Activated T-cell treated with anti-CD3 and anti-CD28 coated beads, Interleukin-2, amount 50 U/mL, for 4 hours (primary cell): ENCODE results near the gene TMEM89. TPM values are rescaled to one million over a fixed set of nuclear protein-coding genes. Genes with fewer than 3 reads are reported as not detected.
A peak's percentile ranks its signal among the peaks of the same experiment; 100 is the strongest.

ENCODE experiments used
- ATAC-seq, 2 donors: fragments of 200-7000 bp; cut with Tn5 transposase; one replicate each; pipeline ENCODE4 v1.10.0; 2021
- DNase-seq: peaks from one replicate; pipeline ENCODE4 v3.0.0-alpha.2; 2020
- H3K27me3 Mint-ChIP-seq: one replicate; pipeline ENCODE4 v1.8.0; 2021; ENCODE audit warnings: low read depth, mixed read lengths
- H3K36me3 Mint-ChIP-seq: one replicate; pipeline ENCODE4 v1.8.0; 2022; ENCODE audit warnings: mixed read lengths; ENCODE audit not compliant: insufficient read depth
- H3K4me1 Mint-ChIP-seq: one replicate; pipeline ENCODE4 v1.8.0; 2021; ENCODE audit warnings: low read depth, mixed read lengths
- H3K4me3 Mint-ChIP-seq: one replicate; pipeline ENCODE4 v1.8.0; 2021; ENCODE audit warnings: mild to moderate bottlenecking, moderate library complexity, mixed read lengths
- H3K9me3 Mint-ChIP-seq: one replicate; pipeline ENCODE4 v1.8.0; 2021; ENCODE audit warnings: mixed read lengths
- total RNA-seq, 3 donors: library from RNA; stranded (reverse); gene quantifications; one replicate each; pipeline ENCODE4 v1.2.1, GENCODE V29; 2021

Gene TMEM89
- total RNA-seq, 3 donors from 2014 or later: not detected

GRCh38 chr3:48633743-48634142 lies 12.2 kb upstream of the TMEM89 start:
- Mint-ChIP-seq H3K4me3 (peak overlapping the region; percentile 86), H3K4me1 (peaks cover 11% of the 10 kb centered on the region), H3K27me3 (no peaks in the 10 kb centered on the region), H3K36me3 (peaks cover 5% of the 10 kb centered on the region), H3K9me3 (no peaks in the 10 kb centered on the region)
- DNase-seq (no peak), ATAC-seq (no peak)

DNA sequence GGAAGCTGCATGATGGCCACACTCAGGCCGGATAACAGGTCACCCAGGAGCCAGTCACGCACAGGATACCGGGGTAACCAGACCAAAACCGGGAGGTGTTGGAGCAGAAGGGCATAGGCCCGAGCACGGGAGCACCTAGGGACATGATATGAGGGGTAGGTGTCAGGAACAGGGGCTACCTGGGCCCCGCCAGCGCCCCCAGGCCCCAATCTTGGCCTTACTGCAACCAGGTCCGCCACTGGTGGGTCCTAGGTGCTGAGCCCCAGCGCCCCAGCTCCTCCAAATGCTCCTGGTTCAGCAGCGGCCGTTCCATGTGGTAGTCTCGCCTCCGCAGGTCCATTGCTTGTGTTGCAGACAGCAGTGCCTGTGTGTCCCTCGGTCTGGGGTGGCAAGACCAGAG lies 11.7 kb upstream of the TMEM89 start:
- ATAC-seq (no peak), DNase-seq (no peak)
- Mint-ChIP-seq H3K4me1 (peaks cover 11% of the 10 kb centered on the region), H3K27me3 (no peaks in the 10 kb centered on the region), H3K4me3 (no peak overlapping the region), H3K9me3 (no peaks in the 10 kb centered on the region), H3K36me3 (peaks cover 5% of the 10 kb centered on the region)

- H3K27me3 Mint-ChIP-seq: no peaks in the 10 kb centered on the region
- no peak for DNase-seq
- no peak overlapping the region for H3K4me3 Mint-ChIP-seq
- H3K4me1 Mint-ChIP-seq: peaks cover 11% of the 10 kb centered on the region
- H3K9me3 Mint-ChIP-seq: no peaks in the 10 kb centered on the region
- no peak for ATAC-seq
- H3K36me3 Mint-ChIP-seq: peaks cover 16% of the 10 kb centered on the region
Observed at GRCh38 chr3:48631516-48632448, 10.2 kb upstream of the TMEM89 start.

GRCh38 chr3:48630833-48631232 lies 9.3 kb upstream of the TMEM89 start:
- Mint-ChIP-seq H3K9me3 (no peaks in the 10 kb centered on the region), H3K4me1 (peaks cover 6% of the 10 kb centered on the region), H3K4me3 (no peak overlapping the region), H3K27me3 (no peaks in the 10 kb centered on the region), H3K36me3 (peaks cover 18% of the 10 kb centered on the region)
- DNase-seq (no peak), ATAC-seq (no peak)

- H3K4me3 Mint-ChIP-seq: no peak overlapping the region
- H3K9me3 Mint-ChIP-seq: no peaks in the 10 kb centered on the region
- H3K27me3 Mint-ChIP-seq: no peaks in the 10 kb centered on the region
- peaks cover 5% of the 10 kb centered on the region for H3K4me1 Mint-ChIP-seq
- ATAC-seq: no peak
- H3K36me3 Mint-ChIP-seq: peaks cover 18% of the 10 kb centered on the region
- DNase-seq: no peak
Observed at GRCh38 chr3:48630407-48630806, 8.8 kb upstream of the TMEM89 start.

DNA sequence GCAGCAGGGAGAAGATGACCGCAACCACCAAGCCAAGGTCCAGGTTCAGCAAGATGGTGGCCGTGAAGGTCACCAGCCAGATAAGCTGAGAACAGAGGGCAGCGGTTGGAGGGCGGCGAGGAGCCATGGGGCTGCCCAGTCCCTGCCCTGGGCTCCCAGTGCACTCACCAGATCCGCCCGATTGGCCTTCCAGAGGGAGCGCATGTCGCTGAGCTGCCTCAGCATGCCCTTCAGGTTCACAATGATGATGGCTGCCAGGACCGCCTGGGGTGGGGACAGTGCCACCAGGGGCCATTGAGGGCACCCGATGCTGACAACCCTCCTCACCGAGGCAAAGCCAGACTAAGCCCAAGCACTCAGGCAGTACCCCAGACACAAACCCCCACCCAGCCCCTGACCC lies 8.3 kb upstream of the TMEM89 start:
- H3K4me3 Mint-ChIP-seq: no peak overlapping the region
- ATAC-seq: no peak
- peaks cover 18% of the 10 kb centered on the region for H3K36me3 Mint-ChIP-seq
- H3K27me3 Mint-ChIP-seq: no peaks in the 10 kb centered on the region
- no peaks in the 10 kb centered on the region for H3K9me3 Mint-ChIP-seq
- DNase-seq: no peak
- peaks cover 7% of the 10 kb centered on the region for H3K4me1 Mint-ChIP-seq

DNA sequence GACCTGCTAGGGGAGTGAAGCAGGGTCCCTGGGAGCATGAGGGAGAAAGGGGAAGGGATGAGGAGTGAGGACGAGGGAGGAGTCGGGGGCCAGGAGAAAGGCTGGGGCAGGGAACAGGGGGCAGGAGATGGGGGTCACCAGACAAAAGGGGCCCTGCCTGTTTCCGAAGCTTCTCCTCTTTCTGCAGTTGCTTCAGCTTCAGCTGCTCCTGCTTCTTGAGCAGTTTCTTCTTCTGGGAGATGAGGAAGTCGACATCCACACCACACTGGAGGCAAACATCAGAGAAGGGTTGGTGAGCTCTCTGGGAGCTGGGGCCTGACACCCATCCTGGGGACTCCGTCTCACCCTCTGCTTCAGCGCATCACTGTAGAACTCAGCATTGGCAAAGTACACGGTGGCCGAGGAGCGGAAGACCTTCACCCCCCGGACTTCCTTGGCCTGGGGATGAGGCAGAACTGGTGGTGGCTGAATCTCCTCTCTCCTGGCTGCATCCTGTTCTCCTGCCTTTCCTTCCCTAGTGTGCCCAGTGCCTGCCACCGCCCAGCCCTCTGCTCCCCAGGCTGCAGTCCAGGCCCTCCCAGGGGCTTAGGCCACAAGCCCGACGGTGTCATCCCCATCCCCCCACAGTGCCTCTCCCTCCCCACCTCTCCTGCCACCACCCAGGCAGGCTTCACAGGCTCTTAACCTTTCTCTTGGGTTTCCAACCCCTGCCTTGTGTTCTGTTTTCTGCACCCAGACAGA lies 6.9 kb upstream of the TMEM89 start:
- ATAC-seq (no peak), DNase-seq (no peak)
- Mint-ChIP-seq H3K36me3 (peaks cover 18% of the 10 kb centered on the region), H3K4me3 (no peak overlapping the region), H3K27me3 (no peaks in the 10 kb centered on the region), H3K9me3 (no peaks in the 10 kb centered on the region), H3K4me1 (peaks cover 10% of the 10 kb centered on the region)

GRCh38 chr3:48625600-48625999 lies 4.0 kb upstream of the TMEM89 start:
- no peaks in the 10 kb centered on the region for H3K9me3 Mint-ChIP-seq
- H3K4me1 Mint-ChIP-seq: peaks cover 10% of the 10 kb centered on the region
- ATAC-seq: no peak
- H3K4me3 Mint-ChIP-seq: no peak overlapping the region
- H3K36me3 Mint-ChIP-seq: peaks cover 17% of the 10 kb centered on the region
- no peak for DNase-seq
- no peaks in the 10 kb centered on the region for H3K27me3 Mint-ChIP-seq

DNA sequence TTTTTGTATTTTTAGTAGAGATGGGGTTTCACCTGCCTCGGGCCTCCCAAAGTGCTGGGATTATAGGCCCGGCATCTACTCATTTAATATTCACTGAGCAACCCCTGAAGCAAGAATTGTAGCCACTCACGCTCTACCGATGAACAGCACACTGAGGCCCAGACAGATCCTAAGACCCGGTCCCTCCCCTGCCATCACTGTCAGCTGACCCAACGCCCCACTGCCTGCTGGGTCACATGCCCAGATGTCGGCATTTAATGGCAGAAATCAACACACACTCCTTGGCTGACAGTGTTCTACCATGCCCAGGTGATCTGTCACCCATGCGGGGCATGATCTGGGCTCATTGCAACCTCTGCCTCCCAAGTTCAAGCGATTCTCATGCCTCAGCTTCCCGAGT lies 3.2 kb upstream of the TMEM89 start:
- Mint-ChIP-seq H3K4me3 (no peak overlapping the region), H3K27me3 (no peaks in the 10 kb centered on the region), H3K9me3 (no peaks in the 10 kb centered on the region), H3K36me3 (peaks cover 17% of the 10 kb centered on the region), H3K4me1 (peaks cover 10% of the 10 kb centered on the region)
- ATAC-seq (no peak), DNase-seq (no peak)

DNA sequence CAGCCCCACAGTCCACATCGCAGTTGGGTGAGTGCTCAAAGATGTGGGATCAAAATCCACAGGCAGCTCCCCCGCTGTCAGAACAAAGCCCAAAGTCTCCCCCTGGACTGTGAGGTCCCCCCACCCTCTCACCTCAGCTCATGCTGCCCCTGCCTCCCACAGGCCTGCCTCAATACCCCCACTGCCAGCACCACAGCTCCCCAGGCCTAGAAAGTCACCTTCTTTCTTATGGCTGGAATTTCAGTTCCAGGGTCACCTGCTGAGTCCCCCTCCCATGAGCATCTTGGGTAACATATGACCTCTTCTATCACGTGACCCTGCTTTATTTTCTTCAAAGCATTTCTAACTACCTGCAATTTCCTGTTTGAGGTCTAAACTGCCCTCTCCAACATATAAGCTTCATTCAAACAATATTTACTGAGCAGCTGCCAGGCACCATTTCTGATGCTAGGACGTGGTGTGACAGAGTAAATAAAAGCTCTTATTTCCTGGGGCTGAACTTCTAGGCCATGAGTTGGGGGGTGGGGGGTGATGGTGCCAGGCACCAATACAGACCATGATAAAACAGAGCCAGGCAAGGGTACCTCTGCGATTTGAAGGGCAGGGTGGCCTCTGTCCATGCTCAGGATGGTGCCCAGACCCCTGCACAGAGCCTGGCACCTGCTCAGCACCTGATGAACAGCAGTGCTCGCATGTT lies 2.4 kb upstream of the TMEM89 start:
- H3K4me1 Mint-ChIP-seq: peaks cover 10% of the 10 kb centered on the region
- H3K4me3 Mint-ChIP-seq: no peak overlapping the region
- DNase-seq: no peak
- H3K9me3 Mint-ChIP-seq: no peaks in the 10 kb centered on the region
- peaks cover 15% of the 10 kb centered on the region for H3K36me3 Mint-ChIP-seq
- H3K27me3 Mint-ChIP-seq: no peaks in the 10 kb centered on the region
- no peak for ATAC-seq

GRCh38 chr3:48619541-48620524 lies 1.7 kb downstream of the TMEM89 start:
- Mint-ChIP-seq H3K36me3 (no peaks in the 10 kb centered on the region), H3K4me1 (peaks cover 8% of the 10 kb centered on the region), H3K4me3 (no peak overlapping the region), H3K27me3 (no peaks in the 10 kb centered on the region), H3K9me3 (peaks cover 11% of the 10 kb centered on the region)
- ATAC-seq (no peak), DNase-seq (no peak)

DNA sequence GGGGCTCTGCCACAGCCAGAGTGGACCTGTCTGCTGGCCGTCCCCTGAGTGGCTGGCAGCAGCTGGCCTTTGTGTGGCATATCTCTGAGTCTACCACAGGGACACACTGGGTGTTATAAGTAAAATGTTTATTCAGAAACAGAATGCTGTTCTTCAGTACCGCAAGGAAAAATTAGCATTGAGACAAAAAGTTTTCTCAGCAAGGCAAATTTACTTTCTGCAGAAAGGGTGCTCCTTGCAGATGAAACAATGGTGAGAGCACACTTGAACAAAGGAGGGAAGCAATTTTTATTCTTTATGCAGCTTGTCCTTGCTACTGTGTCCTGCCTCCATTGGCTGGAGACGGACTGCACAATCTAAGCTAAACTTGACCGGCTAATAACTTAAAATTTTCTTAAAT lies 4.0 kb downstream of the TMEM89 start:
- H3K27me3 Mint-ChIP-seq: no peaks in the 10 kb centered on the region
- H3K4me3 Mint-ChIP-seq: no peak overlapping the region
- peaks cover 11% of the 10 kb centered on the region for H3K9me3 Mint-ChIP-seq
- no peaks in the 10 kb centered on the region for H3K36me3 Mint-ChIP-seq
- H3K4me1 Mint-ChIP-seq: peaks cover 7% of the 10 kb centered on the region
- DNase-seq (no peak), ATAC-seq (no peak)

DNA sequence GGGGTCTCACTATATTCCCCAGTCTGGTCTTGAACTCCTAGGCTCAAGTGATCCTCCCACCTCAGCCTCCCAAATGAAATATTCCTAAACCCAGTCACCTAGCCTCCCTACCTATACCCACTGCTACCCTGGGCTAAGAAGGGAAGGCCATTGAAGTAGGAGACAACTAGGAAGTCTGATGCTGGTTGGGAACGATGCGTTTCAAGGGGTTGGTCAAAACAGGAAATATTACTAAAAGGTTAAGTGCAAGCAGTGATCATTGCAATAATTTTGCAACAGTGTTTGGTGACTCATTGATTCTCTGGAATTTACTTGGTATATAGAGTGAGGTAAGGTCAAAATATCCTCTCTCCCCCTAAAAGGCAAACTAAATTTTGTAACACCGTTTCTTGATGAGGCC lies 7.5 kb downstream of the TMEM89 start:
- ATAC-seq: peak; percentile 15 to 26
- DNase-seq: no peak
- H3K9me3 Mint-ChIP-seq: peaks cover 11% of the 10 kb centered on the region
- H3K4me3 Mint-ChIP-seq: no peak overlapping the region
- peaks cover 11% of the 10 kb centered on the region for H3K4me1 Mint-ChIP-seq
- H3K27me3 Mint-ChIP-seq: no peaks in the 10 kb centered on the region
- H3K36me3 Mint-ChIP-seq: no peaks in the 10 kb centered on the region
